Adrenal gland (tissue), 5 donors: ENCODE results near the gene AHRR.

Experiments
- POLR2A ChIP-seq, 2 donors: fragments of 450-650 bp; IDR thresholded peaks; one replicate each; pipeline ENCODE4 v1.6.1; 2017; ENCODE audit warnings: antibody characterized with exemption in 2 of 2, mild to moderate bottlenecking in 2 of 2, moderate library complexity in 1 of 2
- TF ChIP-seq, protein P1 (sequence below), 6 experiments: fragments of 450-650 bp in 4 of 6; fragments of 200-600 bp in 2 of 6; sonication (generic) in 1 of 6; IDR thresholded peaks; 1 replicate in 5 of 6; 2 replicates in 1 of 6; pipeline versions ENCODE4 v1.5.1 to v1.8.0; 2016 to 2021; ENCODE audit warnings: antibody characterized with exemption in 6 of 6, mild to moderate bottlenecking in 2 of 6, moderate library complexity in 1 of 6
- donor health status: DM: no; HTN: no; CAD: no.

- TF ChIP-seq, protein P1, sequence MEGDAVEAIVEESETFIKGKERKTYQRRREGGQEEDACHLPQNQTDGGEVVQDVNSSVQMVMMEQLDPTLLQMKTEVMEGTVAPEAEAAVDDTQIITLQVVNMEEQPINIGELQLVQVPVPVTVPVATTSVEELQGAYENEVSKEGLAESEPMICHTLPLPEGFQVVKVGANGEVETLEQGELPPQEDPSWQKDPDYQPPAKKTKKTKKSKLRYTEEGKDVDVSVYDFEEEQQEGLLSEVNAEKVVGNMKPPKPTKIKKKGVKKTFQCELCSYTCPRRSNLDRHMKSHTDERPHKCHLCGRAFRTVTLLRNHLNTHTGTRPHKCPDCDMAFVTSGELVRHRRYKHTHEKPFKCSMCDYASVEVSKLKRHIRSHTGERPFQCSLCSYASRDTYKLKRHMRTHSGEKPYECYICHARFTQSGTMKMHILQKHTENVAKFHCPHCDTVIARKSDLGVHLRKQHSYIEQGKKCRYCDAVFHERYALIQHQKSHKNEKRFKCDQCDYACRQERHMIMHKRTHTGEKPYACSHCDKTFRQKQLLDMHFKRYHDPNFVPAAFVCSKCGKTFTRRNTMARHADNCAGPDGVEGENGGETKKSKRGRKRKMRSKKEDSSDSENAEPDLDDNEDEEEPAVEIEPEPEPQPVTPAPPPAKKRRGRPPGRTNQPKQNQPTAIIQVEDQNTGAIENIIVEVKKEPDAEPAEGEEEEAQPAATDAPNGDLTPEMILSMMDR (IDR thresholded peaks at IDR 0.05) = no peak
- TF ChIP-seq POLR2A (IDR thresholded peaks at IDR 0.05) = no peak
Measured at GRCh38 chr5:406041-406440, 84.5 kb downstream of the AHRR start.
